Measurements from ENCODE around the gene IL20RB.
"Not testable (repeated sequence)": the region's sequence is repeated elsewhere in the genome, so short reads cannot be mapped to it uniquely, and the experiment has no call there.

Gene IL20RB

GRCh38 chr3:137008131-137008530 is 50.3 kb downstream of the IL20RB start:
- no peak for DNase-seq (ENCODE audit: low spot score)
- TF ChIP-seq, protein P1, sequence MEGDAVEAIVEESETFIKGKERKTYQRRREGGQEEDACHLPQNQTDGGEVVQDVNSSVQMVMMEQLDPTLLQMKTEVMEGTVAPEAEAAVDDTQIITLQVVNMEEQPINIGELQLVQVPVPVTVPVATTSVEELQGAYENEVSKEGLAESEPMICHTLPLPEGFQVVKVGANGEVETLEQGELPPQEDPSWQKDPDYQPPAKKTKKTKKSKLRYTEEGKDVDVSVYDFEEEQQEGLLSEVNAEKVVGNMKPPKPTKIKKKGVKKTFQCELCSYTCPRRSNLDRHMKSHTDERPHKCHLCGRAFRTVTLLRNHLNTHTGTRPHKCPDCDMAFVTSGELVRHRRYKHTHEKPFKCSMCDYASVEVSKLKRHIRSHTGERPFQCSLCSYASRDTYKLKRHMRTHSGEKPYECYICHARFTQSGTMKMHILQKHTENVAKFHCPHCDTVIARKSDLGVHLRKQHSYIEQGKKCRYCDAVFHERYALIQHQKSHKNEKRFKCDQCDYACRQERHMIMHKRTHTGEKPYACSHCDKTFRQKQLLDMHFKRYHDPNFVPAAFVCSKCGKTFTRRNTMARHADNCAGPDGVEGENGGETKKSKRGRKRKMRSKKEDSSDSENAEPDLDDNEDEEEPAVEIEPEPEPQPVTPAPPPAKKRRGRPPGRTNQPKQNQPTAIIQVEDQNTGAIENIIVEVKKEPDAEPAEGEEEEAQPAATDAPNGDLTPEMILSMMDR (IDR thresholded peaks at IDR 0.05; ENCODE audit: extremely low read depth, insufficient read depth, missing control alignments), result no peak
- in situ Hi-C loops (cut with MboI; ENCODE audit: low pct_unique_long_range_greater_than_20kb, low sequenced_read_pairs, unreplicated experiment), result loop anchor here (25.0 kb wide), 1 partner anchor 621 kb away; no protein-coding TSS in a partner anchor

DNA sequence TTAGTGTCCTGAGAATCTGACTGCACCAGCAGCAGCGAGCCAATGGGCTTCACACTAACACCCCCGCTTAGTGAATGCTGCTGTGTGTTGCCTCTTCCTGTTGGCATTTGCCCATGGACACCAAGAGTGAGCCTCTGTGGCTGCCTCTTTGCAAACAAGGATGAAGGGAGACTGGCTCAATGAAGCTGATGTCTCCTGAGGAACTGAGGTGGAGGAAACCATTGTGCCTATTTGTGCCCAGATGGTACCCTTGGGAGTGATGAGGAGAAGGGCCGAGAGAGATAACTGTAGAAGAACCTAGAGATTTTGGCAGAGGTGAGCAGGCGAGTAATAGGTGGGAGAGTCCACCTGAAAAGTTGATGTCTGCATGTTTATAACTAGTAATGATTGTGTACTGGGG is 51.2 kb downstream of the IL20RB start:
- in situ Hi-C loops (cut with MboI; ENCODE audit: low pct_unique_long_range_greater_than_20kb, low sequenced_read_pairs, unreplicated experiment), result loop anchor here (25.0 kb wide), 1 partner anchor 622 kb away; no protein-coding TSS in a partner anchor
- TF ChIP-seq, protein P1 (IDR thresholded peaks at IDR 0.05; ENCODE audit: extremely low read depth, insufficient read depth, missing control alignments), result no peak
- no peak for DNase-seq (ENCODE audit: low spot score)

DNA sequence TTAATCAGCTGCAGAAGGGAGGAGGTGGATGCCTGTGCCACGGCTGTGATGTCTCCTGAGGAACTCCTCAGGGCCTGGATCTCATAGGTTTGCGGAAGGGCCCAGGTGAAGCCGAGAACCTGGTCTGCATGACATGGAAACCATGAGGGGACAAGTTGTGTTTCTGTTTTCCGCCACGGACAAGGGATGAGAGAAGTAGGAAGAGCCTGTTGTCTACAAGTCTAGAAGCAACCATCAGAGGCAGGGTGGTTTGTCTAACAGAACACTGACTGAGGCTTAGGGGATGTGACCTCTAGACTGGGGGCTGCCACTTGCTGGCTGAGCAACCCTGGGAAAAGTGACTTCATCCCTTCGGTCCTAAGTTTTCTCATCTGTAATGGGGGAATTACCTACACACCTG is 52.4 kb downstream of the IL20RB start:
- TF ChIP-seq, protein P1 (IDR thresholded peaks at IDR 0.05; ENCODE audit: extremely low read depth, insufficient read depth, missing control alignments), result no peak
- in situ Hi-C loops (cut with MboI; ENCODE audit: low pct_unique_long_range_greater_than_20kb, low sequenced_read_pairs, unreplicated experiment), result loop anchor here (25.0 kb wide), 1 partner anchor 623 kb away; no protein-coding TSS in a partner anchor
- DNase-seq (ENCODE audit: low spot score), result no peak

DNA sequence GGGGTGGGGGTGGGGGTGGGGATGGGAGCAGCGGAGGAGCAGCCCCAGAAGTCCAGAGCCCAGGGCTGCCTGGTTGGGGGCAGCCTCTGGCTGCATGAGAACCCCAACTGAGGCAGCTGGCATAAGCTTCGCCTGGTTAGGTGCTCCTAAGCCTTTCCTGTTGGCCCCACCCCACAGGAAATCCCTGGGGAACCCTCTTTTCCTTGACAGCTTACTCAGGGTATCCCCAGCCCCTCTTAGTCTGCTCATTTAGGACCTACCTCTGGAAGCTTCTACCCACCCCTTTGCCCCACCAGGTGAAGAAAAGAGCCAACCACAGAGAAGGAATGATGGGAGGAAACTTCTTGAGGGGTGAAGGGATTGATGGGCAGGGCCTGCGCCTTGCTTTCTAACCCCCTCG is 53.4 kb downstream of the IL20RB start:
- in situ Hi-C loops (cut with MboI; ENCODE audit: low pct_unique_long_range_greater_than_20kb, low sequenced_read_pairs, unreplicated experiment), result loop anchor here (25.0 kb wide), 1 partner anchor 624 kb away; no protein-coding TSS in a partner anchor
- no peak for DNase-seq (ENCODE audit: low spot score)
- TF ChIP-seq, protein P1 (IDR thresholded peaks at IDR 0.05; ENCODE audit: extremely low read depth, insufficient read depth, missing control alignments), result no peak

DNA sequence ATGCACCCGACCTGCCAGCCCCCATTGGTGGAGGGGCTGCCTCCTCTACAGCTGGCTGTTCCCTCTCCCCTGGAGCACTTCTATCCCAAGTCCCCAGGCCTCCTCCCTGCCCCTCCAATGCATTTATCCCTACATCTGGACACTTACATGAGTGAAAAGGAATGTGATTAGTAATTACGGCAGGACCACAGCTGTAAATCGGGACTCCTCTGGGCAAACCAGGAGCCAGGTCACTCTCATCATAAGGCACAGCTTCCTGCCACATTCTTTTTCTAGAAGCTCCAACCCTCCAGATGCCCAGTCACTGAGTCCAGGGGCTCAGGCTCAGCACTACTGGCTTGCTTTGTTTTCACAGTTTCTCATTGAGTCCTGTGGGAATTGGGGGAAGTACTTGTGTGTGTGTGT is 54.3 kb downstream of the IL20RB start:
- TF ChIP-seq, protein P1 (IDR thresholded peaks at IDR 0.05; ENCODE audit: extremely low read depth, insufficient read depth, missing control alignments), result no peak
- DNase-seq (ENCODE audit: low spot score), result no peak
- in situ Hi-C loops (cut with MboI; ENCODE audit: low pct_unique_long_range_greater_than_20kb, low sequenced_read_pairs, unreplicated experiment), result loop anchor here (25.0 kb wide), 1 partner anchor 625 kb away; no protein-coding TSS in a partner anchor

DNA sequence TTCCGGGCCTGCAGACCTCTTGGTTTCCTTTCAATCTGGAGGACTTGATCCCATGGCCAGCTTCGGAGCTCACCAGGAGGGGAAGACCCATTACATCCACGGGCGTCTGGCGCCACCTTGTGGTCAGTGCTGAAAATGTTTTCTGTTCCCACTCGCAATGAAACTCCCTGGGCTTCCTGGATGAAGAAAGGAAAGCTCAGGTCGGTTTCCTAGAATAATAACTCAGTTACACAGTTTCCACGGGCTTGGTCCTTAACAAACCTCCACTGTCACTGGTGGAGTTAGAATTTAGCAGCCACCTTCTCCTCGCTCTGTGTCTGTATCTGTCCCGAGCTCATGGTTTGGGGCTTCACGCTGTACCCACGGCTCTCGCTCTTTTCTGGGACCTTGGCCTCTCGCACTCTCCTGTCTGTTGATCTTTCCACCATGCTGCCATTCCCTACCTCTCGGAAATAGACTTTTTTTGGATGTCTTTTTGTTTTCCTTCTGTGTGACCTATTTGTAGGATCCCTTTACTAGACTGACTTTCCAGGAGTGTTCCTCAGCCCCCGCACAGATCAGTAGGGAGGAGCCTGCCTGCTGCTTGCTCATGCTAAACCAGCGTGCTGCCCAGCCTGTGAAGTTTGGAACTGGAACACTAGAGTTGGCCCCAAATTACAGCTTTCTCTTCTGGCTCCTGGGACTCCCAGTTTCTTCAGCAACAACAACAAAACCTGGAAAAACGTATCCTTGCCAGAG is 56.3 kb downstream of the IL20RB start:
- peak; percentile 80 for DNase-seq (ENCODE audit: low spot score)
- in situ Hi-C loops (cut with MboI; ENCODE audit: low pct_unique_long_range_greater_than_20kb, low sequenced_read_pairs, unreplicated experiment), result loop anchor here (25.0 kb wide), 1 partner anchor 627 kb away; no protein-coding TSS in a partner anchor
- TF ChIP-seq, protein P1 (IDR thresholded peaks at IDR 0.05; ENCODE audit: extremely low read depth, insufficient read depth, missing control alignments), result peak; percentile 81

DNA sequence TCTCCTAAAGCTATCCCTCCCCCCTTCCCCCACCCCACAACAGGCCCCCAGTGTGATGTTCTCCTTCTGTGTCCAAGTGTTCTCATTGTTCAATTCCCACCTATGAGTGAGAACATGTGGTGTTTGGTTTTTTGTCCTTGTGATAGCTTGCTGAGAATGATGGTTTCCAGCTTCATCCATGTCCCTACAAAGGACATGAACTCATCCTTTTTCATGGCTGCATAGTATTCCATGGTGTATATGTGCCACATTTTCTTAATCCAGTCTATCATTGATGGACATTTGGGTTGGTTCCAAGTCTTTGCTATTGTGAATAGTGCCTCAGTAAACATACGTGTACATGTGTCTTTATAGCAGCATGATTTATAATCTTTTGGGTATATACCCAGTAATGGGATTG is 59.5 kb downstream of the IL20RB start:
- DNase-seq (ENCODE audit: low spot score), result not testable (repeated sequence)
- in situ Hi-C loops (cut with MboI; ENCODE audit: low pct_unique_long_range_greater_than_20kb, low sequenced_read_pairs, unreplicated experiment), result loop anchor here (25.0 kb wide), 1 partner anchor 630 kb away; no protein-coding TSS in a partner anchor

Measured in GM13977 (cell line).